SU-DHL-6 (cell line): ENCODE data around the gene C3orf22.

Experiments
- H2AFZ ChIP-seq: fragments of 200-600 bp; sonication (generic); 2 replicates; pipeline ENCODE4 v1.6.1; 2014; ENCODE audit warnings: low read depth, mild to moderate bottlenecking, moderate library complexity, mixed read lengths, antibody characterized with exemption, low read length; ENCODE audit not compliant: severe bottlenecking
- H3F3A ChIP-seq: fragments of 200-600 bp; shearing (Covaris generic); 2 replicates; pipeline ENCODE4 v1.6.0; 2016; ENCODE audit warnings: antibody characterized with exemption, mild to moderate bottlenecking; ENCODE audit not compliant: insufficient read depth
- H3K27ac ChIP-seq: fragments of 200-600 bp; sonication (generic); 2 replicates; pipeline ENCODE4 v1.5.1; 2016; ENCODE audit warnings: low read depth, mild to moderate bottlenecking, low read length, moderate library complexity, mixed read lengths
- H3K27me3 ChIP-seq: fragments of 200-600 bp; sonication (generic), shearing (Covaris generic); 2 replicates; pipeline ENCODE4 v1.6.0; 2014; ENCODE audit warnings: mild to moderate bottlenecking, low read length
- H3K36me3 ChIP-seq: fragments of 200-600 bp; sonication (generic); 2 replicates; pipeline ENCODE4 v1.6.1; 2014; ENCODE audit warnings: mild to moderate bottlenecking, low read length, mixed read lengths
- H3K4me2 ChIP-seq: fragments of 300-600, 200-600 bp; shearing (Covaris generic), sonication (generic); 2 replicates; pipeline ENCODE4 v1.6.0; 2014; ENCODE audit warnings: low read length, low read depth, mild to moderate bottlenecking; ENCODE audit not compliant: poor library complexity, severe bottlenecking
- H3K4me3 ChIP-seq: fragments of 200-600 bp; sonication (generic); 2 replicates; pipeline ENCODE4 v1.5.1; 2014; ENCODE audit warnings: antibody characterized with exemption, low read length, mild to moderate bottlenecking, mixed read lengths; ENCODE audit not compliant: insufficient read depth, poor library complexity, severe bottlenecking
- H3K79me2 ChIP-seq: fragments of 200-600 bp; sonication (generic); 2 replicates; pipeline ENCODE4 v1.6.1; 2014; ENCODE audit warnings: mild to moderate bottlenecking, low read length, moderate library complexity; ENCODE audit not compliant: insufficient read depth
- H3K9ac ChIP-seq: fragments of 200-600 bp; sonication (generic); 2 replicates; pipeline ENCODE4 v1.7.0; 2014; ENCODE audit warnings: mild to moderate bottlenecking, low read length
- H3K9me2 ChIP-seq: fragments of 200-600 bp; sonication (generic); replicated peaks from 2 replicates; pipeline ENCODE4 v1.6.1; 2014; ENCODE audit warnings: low read length; ENCODE audit not compliant: insufficient read depth
- H3K9me3 ChIP-seq: fragments of 200-600 bp; sonication (generic); 2 replicates; pipeline ENCODE4 v1.6.1; 2014; ENCODE audit warnings: low read length, mixed read lengths; ENCODE audit not compliant: insufficient read depth
- H4K20me1 ChIP-seq: fragments of 200-600 bp; sonication (generic); 2 replicates; pipeline ENCODE4 v1.6.1; 2014; ENCODE audit warnings: low read depth, mild to moderate bottlenecking, antibody characterized with exemption, low read length, moderate library complexity, mixed read lengths
- CTCF ChIP-seq: fragments of 200-600 bp; sonication (generic); IDR thresholded peaks from one replicate; pipeline ENCODE4 v1.5.1; 2017; ENCODE audit warnings: antibody characterized with exemption, mild to moderate bottlenecking, low read length, moderate library complexity; ENCODE audit not compliant: insufficient read depth, poor library complexity, severe bottlenecking
- EZH2phosphoT487 ChIP-seq: fragments of 200-600 bp; sonication (generic), shearing (Covaris generic); conservative IDR thresholded peaks from 2 replicates; pipeline ENCODE4 v1.6.1; 2018; ENCODE audit warnings: mild to moderate bottlenecking, antibody characterized with exemption, low read length, moderate library complexity, mixed read lengths

The C3orf22 gene

GRCh38 chr3:126555795-126556636, 2.7 kb downstream of the C3orf22 start:
- no peaks in the 10 kb centered on the region for H3K27me3 ChIP-seq
- no peak overlapping the region for H3K9ac ChIP-seq
- no peak overlapping the region for H3K4me3 ChIP-seq
- H4K20me1 ChIP-seq, result no peaks in the 10 kb centered on the region
- TF ChIP-seq EZH2phosphoT487 (no peak), CTCF (no peak)
- H3K9me3 ChIP-seq, result no peaks in the 10 kb centered on the region
- H3K27ac ChIP-seq, result no peak overlapping the region
- H2AFZ ChIP-seq, result no peak overlapping the region
- no peaks in the 10 kb centered on the region for H3K9me2 ChIP-seq
- H3F3A ChIP-seq, result no peaks in the 10 kb centered on the region
- H3K79me2 ChIP-seq, result no peaks in the 10 kb centered on the region
- H3K4me2 ChIP-seq, result no peak overlapping the region
- H3K36me3 ChIP-seq, result no peaks in the 10 kb centered on the region

DNA sequence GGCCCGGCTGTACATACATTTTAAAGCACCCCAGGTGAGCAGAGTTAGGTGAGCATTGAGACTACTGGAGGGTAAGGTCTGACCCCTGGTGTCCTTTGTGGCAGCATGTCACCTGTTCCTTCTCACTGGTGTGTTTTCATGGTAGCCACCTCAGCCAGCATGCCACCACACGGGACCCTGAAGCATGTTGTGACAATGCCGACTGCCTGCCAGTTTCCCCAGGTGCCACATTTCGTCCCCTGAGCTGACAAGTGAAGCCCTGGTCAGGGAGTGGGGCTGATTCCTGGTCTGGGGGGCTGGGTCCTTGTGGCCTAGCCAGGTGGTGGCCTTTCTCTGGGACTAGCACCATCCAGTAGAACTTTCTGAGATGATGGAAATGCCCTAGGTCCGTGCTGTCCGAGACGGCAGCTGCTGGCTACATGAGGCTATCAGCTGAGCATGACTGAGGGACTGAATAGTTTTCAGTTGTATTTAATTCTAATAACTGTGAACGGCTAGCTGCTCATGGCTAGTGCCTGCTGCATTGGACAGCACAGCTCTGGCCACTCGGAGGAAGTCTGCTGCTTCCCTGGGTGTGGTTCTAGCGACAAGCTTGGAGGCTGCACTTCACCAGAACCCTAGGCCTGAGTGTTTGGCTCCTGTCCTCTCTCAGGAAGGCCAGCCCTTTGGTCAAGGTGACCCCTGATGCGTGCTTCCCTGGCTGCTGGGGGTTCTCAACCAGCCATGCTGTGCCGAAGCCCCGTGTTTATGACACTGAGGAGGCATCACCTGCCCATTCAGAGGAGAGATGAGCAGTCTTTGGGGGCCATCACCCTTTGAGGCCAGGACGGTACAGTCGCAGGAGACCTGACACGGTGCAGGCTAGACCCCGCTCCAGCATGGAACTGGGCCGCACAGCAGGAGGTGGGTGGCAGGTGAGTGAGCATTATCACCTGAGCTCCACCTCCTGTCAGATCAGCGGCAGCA, 3.9 kb downstream of the C3orf22 start:
- Histone ChIP-seq H4K20me1 (no peaks in the 10 kb centered on the region), H3F3A (no peaks in the 10 kb centered on the region), H3K9me2 (no peaks in the 10 kb centered on the region), H3K27me3 (no peaks in the 10 kb centered on the region), H3K36me3 (no peaks in the 10 kb centered on the region), H3K4me3 (no peak overlapping the region), H3K27ac (no peak overlapping the region), H3K9ac (no peak overlapping the region), H2AFZ (no peak overlapping the region), H3K9me3 (no peaks in the 10 kb centered on the region), H3K4me2 (no peak overlapping the region), H3K79me2 (no peaks in the 10 kb centered on the region)
- TF ChIP-seq CTCF, result no peak
- no peak for TF ChIP-seq EZH2phosphoT487

GRCh38 chr3:126553284-126554084, 5.2 kb downstream of the C3orf22 start:
- no peak for TF ChIP-seq EZH2phosphoT487
- no peak for TF ChIP-seq CTCF
- Histone ChIP-seq H3K27me3 (no peaks in the 10 kb centered on the region), H3K9ac (no peak overlapping the region), H3K9me2 (no peaks in the 10 kb centered on the region), H3K27ac (no peak overlapping the region), H3K36me3 (no peaks in the 10 kb centered on the region), H3K4me2 (no peak overlapping the region), H4K20me1 (no peaks in the 10 kb centered on the region), H2AFZ (no peak overlapping the region), H3F3A (no peaks in the 10 kb centered on the region), H3K4me3 (no peak overlapping the region), H3K79me2 (no peaks in the 10 kb centered on the region), H3K9me3 (no peaks in the 10 kb centered on the region)
